Measurements from ENCODE around the gene ST8SIA1.

DNA sequence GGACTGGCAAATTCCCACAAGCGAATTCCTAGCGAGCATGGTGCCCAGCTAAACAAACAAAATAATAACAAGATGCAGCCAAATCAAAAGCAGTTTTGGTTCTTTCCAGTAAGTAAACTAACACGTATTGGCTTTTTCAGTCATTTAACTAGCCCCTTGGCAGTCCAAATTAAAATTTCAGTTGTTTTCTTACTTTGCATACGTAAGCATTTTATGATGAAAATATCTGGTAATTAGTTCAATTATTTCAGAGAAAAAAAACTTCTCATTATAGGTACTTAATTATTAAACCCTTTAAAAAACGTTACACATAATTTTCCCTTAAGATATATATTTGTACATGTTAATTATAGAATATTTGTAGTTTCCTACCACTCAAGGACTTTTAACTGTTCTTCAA lies 70.1 kb downstream of the ST8SIA1 start:
- TF ChIP-seq, protein P1, sequence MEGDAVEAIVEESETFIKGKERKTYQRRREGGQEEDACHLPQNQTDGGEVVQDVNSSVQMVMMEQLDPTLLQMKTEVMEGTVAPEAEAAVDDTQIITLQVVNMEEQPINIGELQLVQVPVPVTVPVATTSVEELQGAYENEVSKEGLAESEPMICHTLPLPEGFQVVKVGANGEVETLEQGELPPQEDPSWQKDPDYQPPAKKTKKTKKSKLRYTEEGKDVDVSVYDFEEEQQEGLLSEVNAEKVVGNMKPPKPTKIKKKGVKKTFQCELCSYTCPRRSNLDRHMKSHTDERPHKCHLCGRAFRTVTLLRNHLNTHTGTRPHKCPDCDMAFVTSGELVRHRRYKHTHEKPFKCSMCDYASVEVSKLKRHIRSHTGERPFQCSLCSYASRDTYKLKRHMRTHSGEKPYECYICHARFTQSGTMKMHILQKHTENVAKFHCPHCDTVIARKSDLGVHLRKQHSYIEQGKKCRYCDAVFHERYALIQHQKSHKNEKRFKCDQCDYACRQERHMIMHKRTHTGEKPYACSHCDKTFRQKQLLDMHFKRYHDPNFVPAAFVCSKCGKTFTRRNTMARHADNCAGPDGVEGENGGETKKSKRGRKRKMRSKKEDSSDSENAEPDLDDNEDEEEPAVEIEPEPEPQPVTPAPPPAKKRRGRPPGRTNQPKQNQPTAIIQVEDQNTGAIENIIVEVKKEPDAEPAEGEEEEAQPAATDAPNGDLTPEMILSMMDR (IDR thresholded peaks at IDR 0.05) = no peak
- no peak for TF ChIP-seq POLR2A (IDR thresholded peaks at IDR 0.05)
- TF ChIP-seq EP300 (IDR thresholded peaks at IDR 0.05) = no peak
- no peak for TF ChIP-seq POLR2AphosphoS5 (IDR thresholded peaks at IDR 0.05)
